AG09309 (cell line): ENCODE data around the gene GJB6.

Source experiments
- DNase-seq: peaks from one replicate; pipeline ENCODE4 v3.0.0-alpha.2; 2010; ENCODE audit warnings: low read depth
- H3K4me3 ChIP-seq: 2 replicates; pipeline ENCODE4 v1.5.1; 2011; ENCODE audit warnings: mild to moderate bottlenecking, low read depth, low read length, moderate library complexity; ENCODE audit not compliant: control insufficient read depth
- CTCF ChIP-seq: IDR thresholded peaks from 2 replicates; pipeline ENCODE4 v1.5.1; 2011; ENCODE audit warnings: mild to moderate bottlenecking, low read depth, low read length, inconsistent platforms; ENCODE audit not compliant: insufficient read depth, control insufficient read depth; ENCODE audit errors: missing control alignments

The GJB6 gene

DNA sequence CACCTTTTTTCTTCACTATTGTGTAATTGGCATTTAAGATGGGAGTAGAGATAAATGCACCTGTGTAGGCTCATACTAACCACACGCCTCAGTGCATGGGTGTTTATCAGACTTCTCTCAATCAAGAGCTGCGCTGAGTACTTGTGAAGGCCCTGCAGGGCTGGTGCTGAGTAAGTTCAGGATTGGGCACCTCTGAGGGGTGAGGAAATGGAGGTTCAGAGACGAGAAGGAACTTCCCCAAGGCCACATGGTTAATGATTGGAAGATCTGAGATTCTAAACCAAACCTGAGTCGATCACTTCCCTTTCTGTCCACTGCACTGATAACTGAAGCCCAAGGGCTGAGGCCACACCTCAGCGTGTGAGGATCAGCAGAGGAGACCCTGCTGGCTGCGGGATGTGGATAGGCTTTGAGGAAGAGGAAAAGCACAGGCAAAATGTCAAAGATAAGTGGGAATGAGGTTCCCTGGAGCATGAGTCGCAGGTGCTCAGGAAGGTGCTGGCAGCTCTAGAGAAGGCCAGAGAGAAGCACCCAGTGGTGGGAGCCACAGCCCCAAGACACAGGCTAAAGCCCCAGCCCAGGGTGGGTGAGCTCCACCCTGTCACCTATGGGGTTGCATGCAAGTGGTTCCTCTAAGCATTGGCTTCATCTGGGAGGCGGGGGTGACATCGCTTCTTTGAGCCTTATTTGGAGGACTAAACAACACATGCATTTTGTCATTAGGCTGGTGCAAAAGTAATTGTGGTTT is 32.3 kb upstream of the GJB6 start:
- H3K4me3 ChIP-seq = no peak overlapping the region
- no peak for TF ChIP-seq CTCF
- DNase-seq = no peak

GRCh38 chr13:20263393-20264044 is 31.4 kb upstream of the GJB6 start:
- DNase-seq = no peak
- H3K4me3 ChIP-seq = no peak overlapping the region
- no peak for TF ChIP-seq CTCF

GRCh38 chr13:20258963-20259288 is 26.8 kb upstream of the GJB6 start:
- TF ChIP-seq CTCF = no peak
- no peak overlapping the region for H3K4me3 ChIP-seq
- no peak for DNase-seq

- no peak overlapping the region for H3K4me3 ChIP-seq
- no peak for DNase-seq
- TF ChIP-seq CTCF = no peak
Observed at GRCh38 chr13:20258208-20258962, 26.3 kb upstream of the GJB6 start.

- no peak overlapping the region for H3K4me3 ChIP-seq
- no peak for TF ChIP-seq CTCF
- no peak for DNase-seq
Observed at GRCh38 chr13:20254076-20254475, 22.0 kb upstream of the GJB6 start.

GRCh38 chr13:20249913-20250312 is 17.8 kb upstream of the GJB6 start:
- DNase-seq = no peak
- no peak overlapping the region for H3K4me3 ChIP-seq
- no peak for TF ChIP-seq CTCF
